Activated CD4-positive, alpha-beta T cell treated with anti-CD3 and anti-CD28 coated beads for 24 hours (primary cell): ENCODE measurements around the gene MTA3.
"Not testable (repeated sequence)": the region's sequence is repeated elsewhere in the genome, so short reads cannot be mapped to it uniquely, and the experiment has no call there.

Experiments used
- DNase-seq, 2 donors: peaks; one replicate each; pipeline ENCODE4 v3.0.0-alpha.2; 2020; ENCODE audit warnings: low read depth in 2 of 2

The MTA3 gene

DNA sequence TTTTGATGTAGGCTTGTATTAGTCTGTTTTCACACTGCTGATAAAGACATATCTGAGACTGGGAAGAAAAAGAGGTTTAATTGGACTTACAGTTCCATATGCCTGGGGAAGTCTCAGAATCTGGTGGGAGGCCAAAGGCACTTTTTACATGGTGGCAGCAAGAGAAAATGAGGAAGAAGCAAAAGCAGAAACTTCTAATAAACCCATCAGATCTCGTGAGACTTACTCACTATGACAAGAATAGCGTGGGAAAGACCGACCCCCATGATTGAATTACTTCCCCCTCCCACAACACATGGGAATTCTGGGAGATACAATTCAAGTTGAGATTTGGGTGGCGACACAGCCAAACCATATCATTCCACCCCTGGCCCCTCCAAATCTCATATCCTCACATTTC, 162.9 kb downstream of the MTA3 start:
- not testable (repeated sequence) for DNase-seq

DNA sequence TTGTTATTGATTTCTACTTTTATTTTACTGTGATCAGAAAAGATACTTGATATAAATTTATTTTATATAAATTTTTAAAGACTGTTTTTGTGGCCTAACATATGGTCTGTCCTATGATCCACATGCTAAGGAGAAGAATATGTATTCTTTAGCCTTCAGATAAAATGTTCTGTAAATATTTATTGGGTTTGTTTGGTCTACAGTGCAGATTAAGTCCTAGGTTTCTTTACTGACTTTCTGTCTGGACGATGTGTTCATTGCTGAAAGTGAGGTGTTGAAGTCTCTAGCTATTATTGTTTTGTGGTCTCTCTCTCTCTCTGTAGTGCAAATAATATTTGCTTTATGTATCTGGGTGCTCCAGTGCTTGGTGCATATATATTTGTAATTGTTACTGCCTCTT, 165.4 kb downstream of the MTA3 start:
- DNase-seq, result no peak

DNA sequence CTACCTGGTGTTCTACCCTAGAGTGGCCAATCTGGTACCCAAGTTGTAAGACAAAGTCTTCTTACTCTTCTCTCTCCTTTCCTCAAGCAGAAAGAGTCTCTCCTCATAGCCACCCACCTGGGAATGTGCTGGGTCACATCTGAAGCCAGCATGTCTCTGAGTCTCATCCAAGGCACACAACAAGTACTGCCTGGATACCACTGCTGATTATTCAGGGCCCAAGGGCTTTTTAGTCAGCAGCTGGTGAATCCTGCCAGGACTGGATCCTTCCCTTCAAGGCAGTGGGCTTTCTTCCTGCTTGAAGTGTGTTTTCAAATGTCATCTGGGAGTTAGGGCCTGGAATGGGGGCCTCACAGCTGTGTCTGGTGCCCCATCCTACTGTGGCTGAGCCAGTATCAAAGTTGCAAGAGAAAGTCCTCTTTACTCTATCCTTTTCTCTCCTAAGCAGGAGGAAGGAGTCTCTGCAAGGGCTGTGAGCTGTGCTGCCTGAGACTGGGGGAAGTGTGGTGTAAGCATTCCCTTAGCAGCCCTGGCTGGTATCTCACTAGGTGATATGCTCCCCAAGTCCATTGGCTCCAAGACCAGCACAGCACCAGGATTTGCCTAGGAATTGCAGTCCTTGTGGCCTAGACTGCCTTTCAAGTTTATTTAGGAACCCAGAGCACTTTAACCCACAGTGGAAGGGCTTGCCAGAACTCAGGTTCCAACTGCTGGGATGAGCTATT, 168.3 kb downstream of the MTA3 start:
- no peak for DNase-seq

DNA sequence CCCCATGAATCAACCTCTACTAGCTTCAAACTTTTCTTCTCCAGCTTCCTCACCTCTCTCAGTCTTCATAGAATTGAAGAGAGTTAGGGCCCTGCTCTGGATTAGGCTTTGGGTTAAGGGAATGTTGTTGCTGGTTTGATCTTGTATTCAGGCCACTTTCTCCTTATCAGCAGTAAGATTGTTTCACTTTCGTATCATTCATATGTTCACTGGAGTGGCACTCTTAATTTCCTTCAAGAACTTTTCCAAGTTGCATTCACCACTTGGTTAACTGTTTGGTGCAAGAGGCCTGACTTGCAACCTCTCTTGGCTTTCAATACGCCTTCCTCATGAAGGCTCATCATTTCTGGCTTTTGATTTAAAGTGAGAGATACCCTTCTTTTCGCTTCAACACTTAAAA, 172.7 kb downstream of the MTA3 start:
- no peak for DNase-seq

DNA sequence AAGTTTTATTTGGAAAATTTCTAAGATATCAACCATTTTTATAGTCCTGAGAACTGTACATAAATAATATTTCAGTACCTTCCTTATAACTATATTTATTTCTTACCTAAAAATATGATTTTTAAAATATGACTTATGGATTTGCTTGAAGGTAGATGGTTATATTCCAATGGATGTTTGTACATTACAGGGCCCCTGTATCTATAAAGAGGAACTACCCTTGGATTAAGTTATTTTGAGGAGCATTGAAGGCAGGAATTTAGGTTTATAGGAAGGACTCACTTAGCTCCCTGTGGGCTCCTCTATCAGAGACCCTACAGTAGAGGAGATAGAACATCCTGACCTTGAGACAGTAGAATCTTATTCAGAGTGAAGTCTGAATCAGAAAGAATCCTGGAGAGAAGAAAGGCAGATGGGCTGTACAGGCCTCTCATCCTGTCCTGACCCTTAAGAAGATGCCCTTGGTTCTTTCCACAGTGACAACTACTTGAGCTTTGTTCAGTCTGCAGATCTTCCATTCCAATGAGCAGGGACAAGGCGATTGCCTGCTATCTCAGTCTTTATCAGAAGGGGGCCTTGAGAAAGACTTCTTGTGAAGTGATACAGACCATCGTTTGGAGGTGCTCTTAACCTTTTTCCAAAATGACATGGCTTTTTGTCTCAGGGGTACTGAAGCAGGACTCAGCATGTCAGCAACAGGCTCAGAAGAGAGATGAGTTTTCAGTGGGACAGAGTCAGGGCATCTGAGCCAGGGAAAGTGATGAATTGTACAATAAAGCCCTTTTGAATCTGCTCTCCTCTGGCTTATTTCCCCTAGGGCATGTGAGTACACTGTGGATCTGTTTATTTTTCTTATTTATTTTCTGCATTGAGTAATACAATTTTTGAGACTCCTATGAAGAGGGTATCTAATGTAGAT, 174.6 kb downstream of the MTA3 start:
- DNase-seq, result no peak

DNA sequence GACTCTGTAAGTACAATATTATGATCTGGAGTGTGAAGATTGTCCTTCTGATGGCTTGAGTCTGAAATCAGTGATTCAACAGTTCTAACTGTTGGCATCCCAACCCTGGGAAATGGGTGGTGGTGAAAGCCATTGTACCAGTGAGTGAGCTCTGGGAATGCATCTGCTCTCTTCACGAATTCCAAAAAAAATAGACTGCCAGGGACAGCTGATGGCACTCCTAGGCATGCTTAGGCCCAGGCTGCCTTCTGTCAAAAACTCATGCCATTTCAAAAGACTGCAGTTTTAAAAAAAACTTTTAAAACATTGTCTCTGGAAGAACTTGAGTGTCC, 175.2 kb downstream of the MTA3 start:
- no peak for DNase-seq

DNA sequence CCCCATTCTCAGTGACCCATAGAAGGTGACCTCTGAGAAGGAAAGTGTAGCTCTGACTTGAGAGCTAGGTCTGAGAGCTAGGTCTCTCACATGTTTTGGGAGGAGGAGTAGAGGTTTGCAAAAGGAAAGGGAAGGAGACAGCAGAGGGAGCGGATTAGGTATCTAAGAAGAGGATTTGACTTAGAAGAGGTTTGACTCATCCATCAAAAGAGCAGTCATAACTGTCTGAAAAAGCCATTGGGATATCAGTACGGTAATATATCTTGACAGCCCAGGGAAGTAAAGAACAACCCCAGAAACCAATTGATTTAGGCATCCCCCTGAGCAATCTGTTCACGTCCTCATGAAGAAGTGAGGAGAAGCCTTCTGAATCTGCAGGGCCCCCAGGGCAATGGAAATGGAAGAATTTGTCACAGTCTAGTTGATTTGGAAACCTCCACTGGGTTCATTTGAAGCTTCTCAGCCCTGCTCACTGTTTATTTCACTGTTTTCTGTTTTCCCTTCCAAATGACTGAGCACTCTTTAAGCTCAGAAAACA, 176.2 kb downstream of the MTA3 start:
- no peak for DNase-seq

DNA sequence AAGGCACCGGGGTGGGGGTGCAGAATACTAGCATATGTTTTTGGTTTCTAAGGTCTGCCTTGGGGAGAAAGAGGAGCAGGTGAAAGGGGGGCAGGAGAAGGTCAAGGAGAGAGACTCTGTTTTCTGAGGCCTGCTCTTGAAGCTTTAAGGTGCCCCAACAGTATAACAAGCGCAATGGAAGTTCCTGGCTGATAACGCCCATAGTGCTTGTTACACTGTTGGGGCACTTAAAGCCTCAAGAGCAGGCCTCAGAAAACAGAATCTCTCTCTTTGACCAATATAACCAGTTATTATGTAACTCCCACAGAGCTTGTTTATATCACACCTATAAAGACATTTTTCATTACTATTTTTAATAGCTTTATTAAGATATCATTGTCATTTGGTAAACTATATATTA, 179.0 kb downstream of the MTA3 start:
- no peak for DNase-seq

DNA sequence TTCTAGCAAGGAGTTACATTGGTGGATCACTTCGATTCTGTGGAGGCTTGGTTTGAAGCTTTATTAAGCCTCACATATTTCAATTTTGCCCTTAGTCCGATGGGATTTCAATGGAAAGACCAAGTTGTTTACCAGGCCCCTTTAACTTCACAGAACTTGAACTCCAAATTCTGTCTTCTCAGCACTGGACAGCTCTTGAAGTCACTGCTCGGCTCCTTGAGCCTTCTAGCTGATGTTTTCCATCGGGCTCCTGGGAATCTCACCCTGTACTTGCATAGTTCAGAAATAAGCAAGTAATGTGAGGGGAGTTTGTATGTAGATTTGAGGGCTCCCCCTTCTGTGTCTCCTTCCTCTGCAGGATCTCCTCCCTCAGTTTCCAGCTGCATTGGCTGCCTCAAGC, 180.4 kb downstream of the MTA3 start:
- no peak for DNase-seq

DNA sequence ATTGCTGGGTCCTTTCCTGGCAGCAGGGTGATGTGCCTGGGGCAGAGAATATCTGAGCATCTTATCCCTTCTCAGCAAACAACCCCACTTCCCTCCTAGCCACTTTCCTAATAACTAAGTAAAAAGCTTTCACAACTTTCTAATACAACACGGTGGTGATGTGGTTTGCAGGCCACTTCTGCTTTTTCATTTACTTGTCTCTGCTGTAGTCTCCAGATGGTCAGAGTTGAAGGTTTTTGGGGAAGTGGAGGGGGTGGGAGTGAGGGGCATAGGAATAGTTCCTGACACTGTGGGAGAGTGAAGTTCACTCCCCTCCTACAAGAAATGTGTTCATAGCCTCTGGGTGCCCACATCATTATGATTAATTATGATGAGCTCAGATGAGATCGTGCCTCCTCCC, 183.9 kb downstream of the MTA3 start:
- no peak for DNase-seq

DNA sequence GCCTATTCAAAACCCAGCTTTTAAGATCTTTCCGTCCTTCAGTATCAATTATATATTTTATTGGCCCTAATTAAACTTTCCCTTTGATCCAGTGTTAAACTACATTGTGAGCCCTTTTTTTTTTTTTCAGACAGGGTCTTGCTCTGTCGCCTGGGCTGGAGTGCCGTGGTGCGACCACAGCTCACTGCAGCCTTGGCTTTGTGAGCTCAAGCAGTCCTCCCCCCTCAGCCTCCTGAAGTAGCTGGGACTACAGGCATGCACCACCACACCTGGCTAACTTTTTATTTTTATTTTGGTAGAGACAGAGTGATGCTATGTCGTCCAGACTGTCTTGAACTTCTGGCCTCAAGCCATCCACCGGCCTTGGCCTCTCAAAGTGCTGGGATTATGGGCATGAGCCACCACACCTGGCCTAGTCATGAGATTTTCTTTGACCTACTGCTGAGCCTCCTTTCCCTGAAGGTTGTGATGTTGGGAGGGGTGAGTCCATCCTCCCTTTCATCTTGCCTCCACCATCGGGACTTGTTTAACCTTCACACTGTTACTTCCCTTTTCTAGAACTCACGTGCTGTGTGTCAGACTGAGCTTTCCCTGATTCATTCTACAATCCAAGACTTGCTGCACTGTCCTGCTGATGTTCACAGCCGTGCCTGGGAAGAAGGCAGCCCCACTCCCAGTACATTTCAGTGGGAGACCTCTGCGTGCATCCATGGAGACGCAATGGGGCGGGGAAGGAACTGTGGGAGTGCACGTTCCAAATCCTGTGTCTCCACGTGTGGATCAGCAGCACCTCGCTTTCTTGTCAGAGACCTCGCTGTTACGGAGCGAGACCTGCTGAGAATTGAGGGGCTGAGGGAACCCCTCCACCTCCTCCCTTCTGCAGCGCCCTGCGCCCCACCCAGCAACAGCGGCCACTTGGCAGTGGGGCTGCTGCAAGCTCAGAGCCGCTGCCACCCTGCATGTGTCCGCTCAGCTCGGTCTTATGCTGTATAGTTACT, 184.7 kb downstream of the MTA3 start:
- no peak for DNase-seq

DNA sequence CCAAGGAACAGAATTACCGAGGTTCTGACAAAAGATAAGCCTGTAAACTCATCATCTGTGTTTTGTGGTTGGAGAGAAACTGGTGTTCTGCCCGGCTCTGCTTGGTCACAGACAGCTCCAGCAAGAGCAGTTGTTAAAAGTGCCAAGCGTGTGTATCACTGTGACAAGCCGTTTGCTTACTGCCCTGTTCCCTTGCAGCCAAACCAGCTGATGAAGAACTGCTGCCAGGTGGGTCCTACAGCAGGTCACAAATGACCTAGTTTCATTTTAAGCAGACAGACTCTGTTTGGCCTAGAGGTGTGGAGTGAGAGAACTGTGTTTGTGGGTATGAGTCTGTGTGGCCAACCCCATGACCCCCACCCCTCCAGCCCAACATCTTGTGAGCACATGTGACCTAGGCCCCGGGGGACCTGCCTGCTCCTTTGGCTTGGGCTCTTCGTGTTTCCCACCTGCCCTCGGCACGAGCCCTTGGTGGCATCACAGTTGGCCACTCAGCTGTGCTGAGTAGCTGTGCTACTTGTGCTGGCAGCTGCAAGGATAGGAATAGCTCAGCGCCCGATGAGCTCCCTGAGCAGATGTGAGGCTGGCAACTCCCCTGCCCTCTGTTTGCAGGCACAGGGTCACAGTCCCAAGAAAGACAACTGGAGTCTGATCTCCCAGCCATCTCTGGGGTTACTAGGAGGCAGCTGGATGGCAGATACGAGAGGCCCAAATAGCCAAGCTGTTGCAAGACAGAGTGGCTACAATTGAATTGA, 185.8 kb downstream of the MTA3 start:
- DNase-seq, result no peak

DNA sequence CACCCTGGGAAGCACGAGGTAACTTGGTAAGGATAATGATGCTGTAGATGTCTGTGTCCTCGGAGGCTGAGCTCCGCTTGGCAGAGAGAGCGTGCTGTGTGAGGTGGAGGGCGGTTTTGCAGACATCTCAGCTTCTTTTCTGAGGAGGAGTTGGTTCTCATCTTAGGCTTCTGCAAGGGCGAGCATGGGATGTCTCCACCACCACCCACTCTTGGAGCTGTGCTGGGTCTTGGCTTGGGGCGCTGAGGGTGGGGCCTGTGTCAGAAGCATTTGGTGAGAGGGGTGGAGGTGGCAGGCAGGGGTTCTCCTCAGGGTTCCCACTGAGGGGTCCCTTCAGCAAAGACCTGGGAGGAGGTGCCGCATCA, 186.3 kb downstream of the MTA3 start:
- DNase-seq, result no peak

DNA sequence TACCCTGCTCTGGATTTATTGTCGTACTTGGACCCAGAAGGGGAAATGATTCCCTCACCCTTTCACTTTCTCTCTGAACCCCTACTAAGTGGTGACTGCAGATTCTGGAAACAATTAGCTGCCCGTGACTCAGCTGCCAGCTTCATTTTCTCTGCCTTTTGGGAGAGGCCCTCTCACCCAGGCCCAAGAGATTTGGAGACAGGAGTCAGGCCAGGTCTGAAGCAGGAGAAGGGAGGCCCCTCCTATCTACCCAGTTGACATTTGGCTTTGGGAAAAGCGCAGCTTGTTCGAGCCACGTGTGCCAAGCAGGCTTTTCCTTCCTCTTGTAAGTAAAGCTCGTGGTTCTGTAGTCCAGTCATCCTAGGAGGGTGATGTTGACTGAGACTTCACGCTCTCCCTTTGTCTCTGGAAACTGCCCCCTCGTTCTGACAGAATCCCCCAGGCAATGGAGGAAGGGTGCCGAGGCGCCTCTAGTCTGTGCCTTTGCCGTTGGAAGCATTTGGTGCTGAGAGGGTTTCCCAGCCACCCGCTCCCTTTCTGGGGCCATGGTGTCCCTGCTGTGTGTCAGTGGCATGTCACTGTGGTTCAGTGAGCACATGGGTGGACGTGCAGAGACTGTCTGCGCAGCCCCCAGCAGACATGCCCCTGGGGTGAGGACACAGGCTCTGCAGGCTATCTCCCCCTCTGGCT, 186.9 kb downstream of the MTA3 start:
- DNase-seq, result no peak

DNA sequence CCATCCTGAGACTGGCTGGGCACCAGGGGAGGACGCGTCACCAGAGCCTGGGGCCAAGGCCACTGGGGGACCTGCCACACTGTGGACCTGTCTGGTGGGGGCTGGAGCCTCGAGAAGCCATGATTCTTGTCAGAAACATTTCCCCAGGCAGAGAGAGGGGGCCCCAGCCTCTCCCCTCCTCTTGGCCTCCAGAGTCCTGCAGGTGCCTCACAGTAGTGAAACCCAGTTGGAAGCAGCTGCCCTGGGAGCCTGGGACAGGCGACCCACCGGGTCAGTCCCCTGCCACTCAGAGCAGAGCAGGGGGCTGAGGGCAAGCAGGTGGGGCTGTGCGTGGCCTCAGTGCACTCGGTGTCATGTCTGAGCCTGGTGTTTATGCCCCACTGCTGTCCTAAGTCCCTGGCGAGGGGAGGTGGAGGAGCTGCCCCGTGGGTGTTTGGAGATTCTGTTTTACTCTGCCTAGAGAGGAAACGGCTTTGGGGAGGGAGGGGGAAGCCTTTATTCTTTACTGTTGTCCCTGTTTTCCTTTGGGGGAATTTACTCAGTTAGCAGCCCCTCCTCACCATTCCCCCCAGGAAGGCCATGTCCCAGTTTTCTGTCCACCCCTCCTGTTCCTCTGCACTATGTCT, 187.8 kb downstream of the MTA3 start:
- no peak for DNase-seq

DNA sequence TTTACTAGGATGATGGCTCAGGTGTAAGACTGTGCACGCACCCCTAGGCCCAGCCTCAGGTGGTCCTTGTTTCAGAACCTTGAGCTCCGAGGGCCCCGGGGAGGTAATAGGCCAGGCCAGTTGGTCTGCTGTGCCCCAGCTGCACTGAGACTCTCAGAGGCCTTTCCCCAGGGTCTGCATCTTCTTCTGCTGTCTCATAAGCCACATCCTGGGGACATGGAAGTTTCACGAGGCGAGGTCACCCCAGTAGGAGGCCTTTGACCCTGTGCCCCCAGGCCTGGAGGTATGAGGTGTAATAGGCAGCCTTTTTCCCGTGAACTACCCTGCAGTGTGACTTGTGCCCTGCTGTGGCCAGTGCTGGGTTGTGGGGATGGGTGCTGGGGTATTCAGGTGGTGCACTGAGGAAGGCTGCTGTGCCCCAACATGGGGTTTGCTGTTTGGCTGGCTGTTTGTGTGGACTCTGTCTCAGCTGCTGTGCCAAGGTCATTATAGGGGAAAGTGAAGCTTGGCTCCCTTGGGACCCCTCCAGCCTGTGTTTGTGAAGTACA, 188.6 kb downstream of the MTA3 start:
- DNase-seq, result no peak

DNA sequence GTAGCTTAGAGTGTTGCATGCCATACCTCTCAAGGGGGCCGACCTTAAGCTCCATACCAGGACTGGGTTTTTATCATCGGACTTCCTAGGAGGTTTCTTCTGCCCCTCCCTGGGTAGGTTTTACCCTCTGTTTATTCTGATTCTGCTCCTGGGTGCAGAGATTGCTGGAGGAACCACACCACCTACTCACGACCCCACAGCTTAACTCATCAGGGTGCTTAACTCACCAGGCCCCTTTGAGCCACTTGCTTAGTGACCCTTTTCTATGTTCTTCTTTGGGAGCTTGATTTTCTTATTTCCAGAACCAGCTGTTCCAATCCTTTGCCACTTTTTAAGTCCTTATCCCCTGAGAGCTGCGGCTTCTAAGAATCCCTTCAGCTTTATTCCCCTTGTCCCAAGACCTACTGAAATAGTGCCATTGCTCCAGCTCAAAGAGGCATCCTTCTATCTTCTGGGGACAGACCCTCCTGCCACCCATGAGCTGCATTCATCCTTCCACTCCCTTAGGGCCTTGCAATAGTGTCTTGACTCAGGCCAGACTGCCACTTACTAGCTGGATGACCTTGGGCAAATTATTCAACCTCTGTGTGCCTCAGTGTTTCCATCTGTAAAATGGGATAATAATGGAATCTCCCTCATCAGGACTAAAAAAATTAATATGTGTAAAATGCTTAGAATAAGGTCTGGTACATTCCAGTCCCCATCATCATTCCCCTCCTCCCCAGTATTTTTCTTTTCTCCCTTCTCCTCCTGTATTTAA, 189.7 kb downstream of the MTA3 start:
- DNase-seq, result no peak

DNA sequence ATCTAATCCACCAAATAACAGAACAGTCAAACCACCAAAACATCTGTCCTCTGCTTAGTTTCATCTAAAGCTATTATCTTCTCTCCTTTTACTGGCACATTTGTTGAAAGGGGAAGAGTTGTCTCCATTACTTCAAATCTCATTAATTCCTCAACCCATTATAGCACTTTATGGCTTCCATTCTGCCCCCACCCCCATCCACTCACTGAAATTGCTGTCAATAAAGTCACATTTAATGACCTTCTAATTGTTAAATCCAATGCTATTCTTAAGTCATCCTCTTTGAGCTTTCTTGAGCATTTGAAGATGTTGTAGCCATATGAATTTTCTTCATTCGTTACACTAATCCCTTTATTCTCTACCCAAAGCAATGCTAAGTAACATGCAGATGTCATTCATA, 190.3 kb downstream of the MTA3 start:
- DNase-seq, result no peak

DNA sequence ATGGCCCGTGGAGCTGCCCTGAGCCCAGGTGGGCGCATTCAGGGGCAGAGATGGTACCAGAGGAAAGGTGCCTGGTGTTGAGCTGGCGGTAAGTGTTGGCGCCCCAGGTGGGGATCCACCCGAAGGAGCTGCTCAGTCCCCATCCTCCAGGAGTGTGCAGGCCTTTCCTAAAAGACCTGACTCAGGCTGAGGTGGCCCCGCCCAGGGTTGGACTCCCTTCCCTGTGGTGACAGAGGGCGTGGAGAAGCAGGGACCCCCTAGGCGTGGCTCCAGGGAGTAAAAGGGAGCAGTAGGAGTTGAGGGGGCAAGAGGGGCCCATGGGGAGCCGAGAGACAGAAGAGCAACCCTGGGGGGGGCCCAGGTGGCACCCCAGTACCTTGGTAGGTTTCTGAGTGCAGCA, 193.1 kb downstream of the MTA3 start:
- DNase-seq, result no peak
